ENCODE measurements around the gene SEC23IP. TPM values are rescaled to one million over a fixed set of nuclear protein-coding genes. Genes with fewer than 3 reads are reported as not detected.

The SEC23IP gene
- 17.9 and 42.5 TPM in 2 replicates for total RNA-seq

DNA sequence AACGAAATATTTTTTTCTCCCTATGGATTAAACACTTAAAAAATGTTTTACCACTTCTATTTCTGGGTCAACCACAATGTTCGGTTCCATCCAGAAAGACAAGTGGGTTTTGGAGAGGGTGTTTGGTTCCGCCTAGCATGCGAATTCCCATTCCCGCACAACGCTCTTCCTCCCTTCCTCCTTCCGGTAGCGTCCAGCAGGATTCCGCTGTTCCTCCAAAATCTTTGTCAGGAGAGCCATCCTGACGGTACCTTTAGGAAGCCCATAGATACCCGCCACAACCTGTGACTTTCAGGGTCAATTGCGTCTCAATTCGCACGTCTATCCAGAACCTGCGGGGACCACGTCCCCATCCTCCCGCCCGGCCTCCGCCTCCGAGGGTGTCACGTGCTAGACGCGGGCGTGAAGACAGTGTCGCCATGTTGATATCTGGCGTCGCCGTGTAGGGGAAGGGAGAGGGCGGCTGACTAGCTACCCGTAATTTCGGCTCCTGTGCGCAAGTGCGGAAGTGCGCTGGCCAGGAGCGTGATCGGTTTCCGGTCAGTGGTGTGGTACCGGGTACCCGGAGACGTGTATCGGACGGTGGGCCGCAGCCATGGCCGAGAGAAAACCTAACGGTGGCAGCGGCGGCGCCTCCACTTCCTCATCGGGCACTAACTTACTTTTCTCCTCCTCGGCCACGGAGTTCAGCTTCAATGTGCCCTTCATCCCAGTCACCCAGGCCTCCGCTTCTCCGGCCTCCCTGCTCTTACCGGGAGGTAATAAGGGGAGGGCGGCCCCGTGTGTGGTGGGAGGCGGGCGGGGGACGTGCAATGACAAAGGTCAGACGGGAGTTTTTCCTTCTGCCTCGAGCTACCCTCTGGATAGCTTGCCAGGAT lies at the start of gene SEC23IP:
TSS of gene SEC23IP (plus strand) at position 543 of the 878 bp plus-strand sequence. CDS start at position 596, 53 bp downstream.

DNA sequence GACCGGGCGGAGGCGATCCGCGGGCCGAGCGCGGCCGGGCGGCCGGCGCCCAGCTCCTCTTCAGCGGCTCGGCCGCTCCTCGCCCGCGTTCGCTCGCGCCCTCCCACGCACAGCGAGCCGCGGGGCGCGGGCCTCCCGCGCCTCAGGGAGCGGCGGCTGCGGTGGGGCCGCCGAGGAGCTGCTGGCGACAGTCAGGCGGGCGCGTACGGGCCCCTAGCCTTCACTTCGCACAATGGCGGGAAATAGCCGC lies 20.0 kb upstream of the SEC23IP start, which contains the start of gene MCMBP:
TSS of gene MCMBP (minus strand) at position 234 of the 250 bp plus-strand sequence. CDS start 259 bp downstream, outside the sequence.

Other genes with a start within 250 kb of the SEC23IP start
- 5.0 and 9.9 TPM in 2 replicates for gene BAG3, start 241.3 kb upstream of the SEC23IP start, total RNA-seq
- gene INPP5F, start 166.7 kb upstream of the SEC23IP start, total RNA-seq: 13.7 and 14.5 TPM in 2 replicates
- 33.6 and 39.2 TPM in 2 replicates for gene MCMBP, start 19.9 kb upstream of the SEC23IP start, total RNA-seq

Data from smooth muscle cell of bladder (primary cell).